ENCODE results near the gene ADAP2. TPM values are rescaled to one million over a fixed set of nuclear protein-coding genes. Genes with fewer than 3 reads are reported as not detected.

The ADAP2 gene
- polyA plus RNA-seq, 3 donors = 36.1 to 142 (median 39.8) TPM

GRCh38 chr17:30917050-30917449 lies 4.7 kb upstream of the ADAP2 start:
- no peaks in the 10 kb centered on the region for H3K9me3 Mint-ChIP-seq
- H3K9ac ChIP-seq (ENCODE audit: insufficient read depth, low read length, poor library complexity, severe bottlenecking) = no peak overlapping the region
- intact Hi-C loops (cut with micrococcal nuclease) = no loop called here
- H3K27ac ChIP-seq (ENCODE audit: low read depth in 1 of 2, low read length in 2 of 2) = no peak overlapping the region
- H4K20me1 ChIP-seq (ENCODE audit: insufficient read depth, low read length) = no peaks in the 10 kb centered on the region
- no peaks in the 10 kb centered on the region for H3K36me3 ChIP-seq (replicated peaks in 1 of 2; ENCODE audit: control insufficient read depth in 1 of 2, insufficient read depth in 2 of 2, low read length in 2 of 2)
- peaks cover 5% of the 10 kb centered on the region for H3K79me2 ChIP-seq (ENCODE audit: insufficient read depth, low read length)
- H3K36me3 Mint-ChIP-seq = peaks cover 0 to 5% of the 10 kb centered on the region in 2 donors
- H3K4me1 ChIP-seq (ENCODE audit: control insufficient read depth in 1 of 2, insufficient read depth in 2 of 2, low read length in 2 of 2) = peaks cover 7 to 16% of the 10 kb centered on the region in 2 donors
- H3K9me3 ChIP-seq (replicated peaks in 1 of 2; ENCODE audit: control insufficient read depth in 1 of 2, insufficient read depth in 1 of 2, low read length in 2 of 2) = no peaks in the 10 kb centered on the region
- H3K4me1 Mint-ChIP-seq = peaks cover 11% of the 10 kb centered on the region
- peaks cover 7 to 16% (median 10%) of the 10 kb centered on the region in 3 donors for H3K27me3 Mint-ChIP-seq (ENCODE audit: low read depth in 3 of 3)
- H3K4me3 ChIP-seq (replicated peaks in 1 of 3; ENCODE audit: low read depth in 2 of 3, low read length in 3 of 3) = no peak overlapping the region
- H2AFZ ChIP-seq (ENCODE audit: insufficient read depth, low read depth, low read length, poor library complexity, severe bottlenecking) = no peak overlapping the region
- TF ChIP-seq CTCF (IDR thresholded peaks at IDR 0.05) = no peak
- H3K27ac Mint-ChIP-seq = no peak overlapping the region
- DNase-seq = no peak
- H3K4me2 ChIP-seq (replicated peaks; ENCODE audit: extremely low read depth, low read length, poor library complexity, severe bottlenecking) = no peak overlapping the region
- H3K4me3 Mint-ChIP-seq = no peak overlapping the region
- no peaks in the 10 kb centered on the region for H3K27me3 ChIP-seq (ENCODE audit: control insufficient read depth in 2 of 2, insufficient read depth in 2 of 2, low read length in 2 of 2)

DNA sequence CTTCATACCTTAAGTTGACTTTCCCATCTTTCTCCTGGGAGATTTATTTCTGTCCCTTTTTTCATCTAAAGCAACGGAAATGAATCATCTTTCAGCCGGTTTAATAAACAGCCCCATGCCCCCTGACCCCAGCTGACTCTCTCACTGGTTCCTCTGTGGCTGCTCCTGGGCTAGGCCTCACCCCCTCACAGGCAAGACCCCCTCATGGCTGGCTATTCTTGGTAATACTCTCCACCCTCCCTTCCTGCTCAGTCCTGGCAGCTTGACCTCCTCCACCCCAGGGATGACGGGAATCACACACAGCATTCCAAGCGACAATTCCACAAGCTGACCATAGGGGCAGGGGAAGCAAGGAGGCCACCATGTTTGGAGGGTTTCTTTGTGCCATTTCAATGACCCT lies 1.5 kb upstream of the ADAP2 start:
- H3K27me3 ChIP-seq (ENCODE audit: control insufficient read depth in 2 of 2, insufficient read depth in 2 of 2, low read length in 2 of 2) = no peaks in the 10 kb centered on the region
- no peaks in the 10 kb centered on the region for H3K9me3 ChIP-seq (replicated peaks in 1 of 2; ENCODE audit: control insufficient read depth in 1 of 2, insufficient read depth in 1 of 2, low read length in 2 of 2)
- H3K36me3 ChIP-seq (replicated peaks in 1 of 2; ENCODE audit: control insufficient read depth in 1 of 2, insufficient read depth in 2 of 2, low read length in 2 of 2) = peaks cover 9 to 13% of the 10 kb centered on the region in 2 donors
- H3K27ac Mint-ChIP-seq = peak overlapping the region in 1 of 7 donors; percentile 41
- 77% methylated on average over 2 of the region's 4 CpGs for WGBS (ENCODE audit: insufficient coverage)
- H3K4me1 ChIP-seq (ENCODE audit: control insufficient read depth in 1 of 2, insufficient read depth in 2 of 2, low read length in 2 of 2) = peaks cover 14 to 38% of the 10 kb centered on the region in 2 donors
- H3K27me3 Mint-ChIP-seq (ENCODE audit: low read depth in 3 of 3) = peaks cover 16 to 22% (median 16%) of the 10 kb centered on the region in 3 donors
- H3K9ac ChIP-seq (ENCODE audit: insufficient read depth, low read length, poor library complexity, severe bottlenecking) = no peak overlapping the region
- DNase-seq = no peak
- H4K20me1 ChIP-seq (ENCODE audit: insufficient read depth, low read length) = peaks cover 19% of the 10 kb centered on the region
- H3K9me3 Mint-ChIP-seq = no peaks in the 10 kb centered on the region
- H3K4me3 Mint-ChIP-seq = peak overlapping the region in 1 of 2 donors; percentile 6
- H3K4me3 ChIP-seq (replicated peaks in 1 of 3; ENCODE audit: low read depth in 2 of 3, low read length in 3 of 3) = no peak overlapping the region
- H3K36me3 Mint-ChIP-seq = peaks cover 11 to 27% of the 10 kb centered on the region in 2 donors
- peaks cover 30% of the 10 kb centered on the region for H3K4me1 Mint-ChIP-seq
- H3K79me2 ChIP-seq (ENCODE audit: insufficient read depth, low read length) = peaks cover 17% of the 10 kb centered on the region
- TF ChIP-seq CTCF (IDR thresholded peaks at IDR 0.05) = no peak
- intact Hi-C loops (cut with micrococcal nuclease) = loop anchor here (5.0 to 10.0 kb wide), 2 partner anchors 52 to 55 kb away; partner anchors contain the start of gene RNF135 (in 2 of the 2)
- H3K4me2 ChIP-seq (replicated peaks; ENCODE audit: extremely low read depth, low read length, poor library complexity, severe bottlenecking) = no peak overlapping the region
- H2AFZ ChIP-seq (ENCODE audit: insufficient read depth, low read depth, low read length, poor library complexity, severe bottlenecking) = no peak overlapping the region
- H3K27ac ChIP-seq (ENCODE audit: low read depth in 1 of 2, low read length in 2 of 2) = no peak overlapping the region

Data from CD14-positive monocyte (primary cell).